Omental fat pad (tissue), 4 donors: ENCODE results near the gene SERTAD3. TPM values are rescaled to one million over a fixed set of nuclear protein-coding genes. Genes with fewer than 3 reads are reported as not detected.
A peak's percentile ranks its signal among the peaks of the same experiment; 100 is the strongest.
"Not testable (repeated sequence)": the region's sequence is repeated elsewhere in the genome, so short reads cannot be mapped to it uniquely, and the experiment has no call there.

Experiments used
- ATAC-seq: fragments of 150-250 bp; one replicate; pipeline ENCODE4 v1.9.1; 2016; ENCODE audit warnings: mild to moderate bottlenecking, moderate library complexity; ENCODE audit not compliant: low FRiP score
- DNase-seq: peaks from one replicate; pipeline ENCODE4 v3.0.0-alpha.2; 2019; ENCODE audit warnings: low spot score
- CTCF ChIP-seq, 3 donors: fragments of 450-650 bp; IDR thresholded peaks; one replicate each; pipeline ENCODE4 v1.5.1; 2016 to 2017; ENCODE audit warnings: antibody characterized with exemption in 3 of 3, mild to moderate bottlenecking in 3 of 3, moderate library complexity in 2 of 3
- total RNA-seq, 4 donors: library from RNA; depleted of rRNA; stranded (reverse); fragments of >200 nt; gene quantifications; one replicate each; pipeline ENCODE4 v1.1.0, GENCODE V29; 2016

SERTAD3 gene
- total RNA-seq, 4 donors from 2014 or later, result 18.5 to 37.3 (median 23.7) TPM

DNA sequence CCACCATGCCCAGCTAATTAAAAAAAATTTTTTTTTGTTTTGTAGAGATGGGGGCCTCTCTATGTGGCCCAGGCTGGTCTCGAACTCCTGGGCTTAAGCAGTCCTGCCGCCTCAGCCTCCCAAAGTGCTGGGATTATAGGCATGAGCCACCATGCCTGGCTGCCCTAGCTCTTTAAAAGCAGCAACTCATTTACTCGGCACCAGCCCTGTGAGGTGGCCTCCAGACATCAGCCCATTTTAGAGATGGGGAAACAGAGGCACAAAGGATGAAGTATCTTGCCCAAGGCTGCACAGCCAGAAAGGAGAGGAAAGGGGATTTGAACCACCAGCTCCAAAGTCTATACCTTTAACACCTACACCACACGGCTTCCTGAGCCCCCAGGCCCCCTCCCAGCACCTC, 31.3 kb downstream of the SERTAD3 start:
- no peak for TF ChIP-seq CTCF (IDR thresholded peaks at IDR 0.05)
- no peak for ATAC-seq
- DNase-seq, result no peak

- no peak for ATAC-seq
- TF ChIP-seq CTCF (IDR thresholded peaks at IDR 0.05), result no peak
- no peak for DNase-seq
These were observed 32.1 kb downstream of the SERTAD3 start for GRCh38 chr19:40411958-40412499.

DNA sequence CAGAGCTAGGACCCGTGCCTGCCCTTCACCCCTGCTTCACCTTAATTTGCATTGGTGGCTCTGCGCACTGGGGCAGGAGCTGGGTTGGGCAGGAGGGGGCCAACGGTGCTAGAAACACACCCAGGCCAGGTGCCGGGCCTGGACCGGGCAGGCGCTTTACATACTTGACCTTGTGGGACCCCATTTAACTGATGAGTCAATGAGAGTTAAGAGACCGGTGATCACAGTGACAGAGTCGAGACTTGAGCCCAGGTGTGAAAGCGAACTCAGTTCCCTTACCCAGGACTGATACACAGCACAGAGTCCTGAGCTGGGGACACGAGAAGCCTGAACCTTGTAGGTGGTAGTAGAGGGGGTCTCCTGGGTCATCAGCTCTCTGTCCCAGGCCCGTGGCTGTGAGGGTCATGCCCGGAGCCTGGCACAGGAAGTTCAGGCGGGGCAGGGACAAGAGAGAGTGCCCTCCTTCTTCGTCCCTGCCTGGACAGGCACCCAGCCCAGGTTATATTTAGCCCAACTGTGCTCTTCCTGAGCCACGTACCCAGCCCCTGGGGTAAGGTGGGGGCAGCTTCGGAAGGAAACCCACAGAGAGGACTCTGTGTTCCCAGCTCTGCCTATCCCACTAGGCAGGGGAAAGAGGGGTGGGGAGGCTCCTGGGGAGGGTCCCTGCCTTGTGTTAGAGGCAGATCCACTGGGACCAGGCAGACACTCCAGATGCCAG, 32.9 kb downstream of the SERTAD3 start:
- TF ChIP-seq CTCF (IDR thresholded peaks at IDR 0.05), result no peak
- no peak for ATAC-seq
- DNase-seq, result no peak

GRCh38 chr19:40410030-40410389, 34.1 kb downstream of the SERTAD3 start:
- no peak for DNase-seq
- TF ChIP-seq CTCF (IDR thresholded peaks at IDR 0.05), result no peak
- ATAC-seq, result no peak

- not testable (repeated sequence) for DNase-seq, ATAC-seq
These were observed 35.6 kb downstream of the SERTAD3 start for GRCh38 chr19:40408598-40408925.

DNA sequence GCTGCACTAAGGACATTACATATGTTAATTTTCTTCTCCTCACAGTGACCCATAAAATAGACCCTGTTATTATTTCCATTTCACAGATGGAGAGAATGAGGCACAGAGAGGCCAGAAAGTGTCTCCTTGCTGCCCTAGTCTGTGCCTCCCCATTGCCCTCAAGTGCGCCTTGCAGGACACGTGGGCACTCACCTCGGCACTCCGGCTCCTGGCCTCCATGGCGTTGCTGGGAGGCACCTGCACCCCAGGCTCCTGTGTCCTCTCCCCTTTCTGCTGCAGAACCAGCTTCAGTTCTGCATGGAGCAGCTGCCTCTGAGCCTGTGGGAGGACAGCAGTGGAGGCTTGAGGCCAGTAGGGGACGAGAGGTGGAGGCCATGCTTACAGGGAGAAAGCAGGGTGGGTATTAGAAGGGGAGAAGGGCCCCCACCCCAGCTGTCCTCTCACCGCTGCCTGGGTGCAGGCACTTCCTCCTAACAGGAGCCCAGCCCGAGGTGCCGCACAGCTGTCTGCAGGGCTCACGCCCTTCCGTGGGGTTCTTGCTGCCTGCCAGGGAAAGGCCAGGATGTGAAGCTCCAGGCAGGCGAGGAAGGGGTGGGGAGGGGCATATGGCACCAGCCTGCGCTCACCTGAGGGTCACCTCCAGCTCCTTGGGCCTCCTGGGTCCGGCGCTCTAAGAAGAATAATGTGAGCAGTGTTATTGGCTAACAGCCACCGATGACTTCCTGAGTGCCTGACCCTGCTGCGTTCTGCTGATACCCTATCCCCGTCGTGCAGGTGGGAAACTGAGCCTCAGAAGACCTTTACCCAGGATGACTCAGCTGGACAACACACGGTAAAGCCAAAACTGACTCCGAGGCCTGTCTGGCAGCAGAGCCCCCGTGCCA, 36.2 kb downstream of the SERTAD3 start:
- DNase-seq (no peak), ATAC-seq (no peak)
- no peak for TF ChIP-seq CTCF (IDR thresholded peaks at IDR 0.05)

- no peak for TF ChIP-seq CTCF (IDR thresholded peaks at IDR 0.05)
- DNase-seq, result peak; percentile 89
- ATAC-seq, result peak; percentile 88
These were observed 40.7 kb downstream of the SERTAD3 start for GRCh38 chr19:40403262-40403984.
